Mammary epithelial cell (primary cell): ENCODE measurements around the gene EIF5B.

Experiments
- EZH2 ChIP-seq: IDR thresholded peaks from 2 replicates; pipeline ENCODE4 v1.6.1; 2012; ENCODE audit warnings: low read length, inconsistent platforms, borderline replicate concordance
- TF ChIP-seq, protein P1 (sequence below), 2 donors: IDR thresholded peaks in 1 of 2; conservative IDR thresholded peaks in 1 of 2; 2 replicates each; pipeline ENCODE4 v1.5.1; 2011 to 2012; ENCODE audit warnings: inconsistent platforms in 2 of 2, low read length in 2 of 2, mild to moderate bottlenecking in 2 of 2, control low read depth in 1 of 2, low read depth in 1 of 2; ENCODE audit not compliant: insufficient read depth in 1 of 2; ENCODE audit errors: extremely low read depth in 1 of 2

DNA sequence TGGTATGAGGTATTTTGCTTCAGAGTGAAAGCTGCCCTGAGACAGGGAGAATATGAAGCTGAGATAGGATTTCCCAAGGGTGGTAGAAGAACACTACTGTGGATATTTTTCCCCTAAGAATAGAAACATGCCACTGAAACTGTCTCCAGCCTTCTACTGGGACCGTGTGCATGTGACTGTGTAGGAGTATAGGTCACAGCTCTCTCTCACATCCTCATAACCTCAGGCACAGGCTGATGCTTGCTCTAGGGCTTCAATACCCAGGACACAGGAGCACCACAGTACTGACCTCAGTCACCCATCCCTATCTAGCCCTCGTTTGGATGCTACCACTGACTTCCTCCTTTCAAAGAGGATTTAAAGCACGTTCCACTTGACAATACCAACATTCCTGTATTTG is 85.4 kb downstream of the EIF5B start:
- no peak for TF ChIP-seq EZH2
- TF ChIP-seq, protein P1, sequence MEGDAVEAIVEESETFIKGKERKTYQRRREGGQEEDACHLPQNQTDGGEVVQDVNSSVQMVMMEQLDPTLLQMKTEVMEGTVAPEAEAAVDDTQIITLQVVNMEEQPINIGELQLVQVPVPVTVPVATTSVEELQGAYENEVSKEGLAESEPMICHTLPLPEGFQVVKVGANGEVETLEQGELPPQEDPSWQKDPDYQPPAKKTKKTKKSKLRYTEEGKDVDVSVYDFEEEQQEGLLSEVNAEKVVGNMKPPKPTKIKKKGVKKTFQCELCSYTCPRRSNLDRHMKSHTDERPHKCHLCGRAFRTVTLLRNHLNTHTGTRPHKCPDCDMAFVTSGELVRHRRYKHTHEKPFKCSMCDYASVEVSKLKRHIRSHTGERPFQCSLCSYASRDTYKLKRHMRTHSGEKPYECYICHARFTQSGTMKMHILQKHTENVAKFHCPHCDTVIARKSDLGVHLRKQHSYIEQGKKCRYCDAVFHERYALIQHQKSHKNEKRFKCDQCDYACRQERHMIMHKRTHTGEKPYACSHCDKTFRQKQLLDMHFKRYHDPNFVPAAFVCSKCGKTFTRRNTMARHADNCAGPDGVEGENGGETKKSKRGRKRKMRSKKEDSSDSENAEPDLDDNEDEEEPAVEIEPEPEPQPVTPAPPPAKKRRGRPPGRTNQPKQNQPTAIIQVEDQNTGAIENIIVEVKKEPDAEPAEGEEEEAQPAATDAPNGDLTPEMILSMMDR (conservative IDR thresholded peaks at IDR 0.05 in 1 of 2, IDR thresholded peaks at IDR 0.05 in 1 of 2; ENCODE audit: extremely low read depth in 1 of 2, insufficient read depth in 1 of 2, low read depth in 1 of 2, low read length in 2 of 2) = no peak
